Activated B cell treated with CpG ODN at 0.5 μM for 24 hours (primary cell): ENCODE data around the gene TAGAP. TPM values are rescaled to one million over a fixed set of nuclear protein-coding genes. Genes with fewer than 3 reads are reported as not detected.

Source experiments
- ATAC-seq: fragments of 200-7000 bp; cut with Tn5 transposase; one replicate; pipeline ENCODE4 v1.10.0; 2021; ENCODE audit warnings: low read depth, mild to moderate bottlenecking, moderate library complexity
- CTCF ChIA-PET: fragments of 350-600 bp; sonication (Branson Sonifier 250); formaldehyde crosslinking; loops from one replicate; lab custom pipeline; 2021; ENCODE audit warnings: antibody characterized with exemption; lab: Charles Lee
- POLR2A ChIA-PET: fragments of 350-600 bp; sonication (Branson Sonifier 250); formaldehyde crosslinking; loops from one replicate; lab custom pipeline; 2021; ENCODE audit warnings: antibody characterized with exemption; lab: Charles Lee
- DNase-seq: peaks from one replicate; pipeline ENCODE4 v3.0.0; 2022
- H3K27ac Mint-ChIP-seq: one replicate; pipeline ENCODE4 v1.8.0; 2020; ENCODE audit warnings: mixed read lengths
- H3K27me3 Mint-ChIP-seq: one replicate; pipeline ENCODE4 v1.8.0; 2021; ENCODE audit warnings: mixed read lengths
- H3K36me3 Mint-ChIP-seq: one replicate; pipeline ENCODE4 v1.8.0; 2021; ENCODE audit warnings: low read depth, mixed read lengths
- H3K4me1 Mint-ChIP-seq: one replicate; pipeline ENCODE4 v1.8.0; 2021; ENCODE audit warnings: mixed read lengths
- H3K4me3 Mint-ChIP-seq: one replicate; pipeline ENCODE4 v1.8.0; 2020; ENCODE audit warnings: mild to moderate bottlenecking, mixed read lengths
- H3K9me3 Mint-ChIP-seq: one replicate; pipeline ENCODE4 v1.8.0; 2020; ENCODE audit warnings: mixed read lengths
- CTCF ChIP-seq: fragments of 200-600 bp; IDR thresholded peaks from one replicate; pipeline ENCODE4 v1.8.0; 2022; ENCODE audit warnings: antibody characterized with exemption, mild to moderate bottlenecking
- intact Hi-C: fragments of 100-400 bp; cut with micrococcal nuclease; formaldehyde crosslinking; loops from one replicate; pipeline ENCODE4 v1.15.1; 2024
- total RNA-seq: library from RNA; stranded (reverse); gene quantifications from 2 replicates; pipeline ENCODE4 v1.2.3, GENCODE V29; 2022

TAGAP gene
- total RNA-seq, 1 donor from 2014 or later: 129 TPM

- POLR2A ChIA-PET: interaction anchor here (0.6 to 6.5 kb wide), 4 partner anchors 16 to 172 kb away, joined by 4 to 89 read pairs (median 72); partner anchors contain the start of gene TAGAP
- H3K4me3 Mint-ChIP-seq: no peak overlapping the region
- intact Hi-C loops: no loop called here
- no peak for ATAC-seq
- H3K27ac Mint-ChIP-seq: no peak overlapping the region
- no peak for DNase-seq
- no peaks in the 10 kb centered on the region for H3K9me3 Mint-ChIP-seq
- peaks cover 80% of the 10 kb centered on the region for H3K4me1 Mint-ChIP-seq
- CTCF ChIA-PET: interaction anchor here (1.2 to 2.7 kb wide), 2 partner anchors 23 to 38 kb away, joined by 3 to 10 read pairs; no protein-coding TSS in a partner anchor
- H3K36me3 Mint-ChIP-seq: no peaks in the 10 kb centered on the region
- no peak for TF ChIP-seq CTCF
- H3K27me3 Mint-ChIP-seq: no peaks in the 10 kb centered on the region
These were observed 21.1 kb upstream of the TAGAP start for GRCh38 chr6:159065759-159066329.

- DNase-seq (no peak), ATAC-seq (no peak)
- CTCF ChIA-PET: interaction anchor here (1.1 to 2.7 kb wide), 3 partner anchors 22 to 45 kb away, joined by 3 to 10 read pairs (median 3); no protein-coding TSS in a partner anchor
- Mint-ChIP-seq H3K27me3 (no peaks in the 10 kb centered on the region), H3K9me3 (no peaks in the 10 kb centered on the region), H3K4me1 (peaks cover 85% of the 10 kb centered on the region), H3K4me3 (no peak overlapping the region), H3K36me3 (no peaks in the 10 kb centered on the region), H3K27ac (no peak overlapping the region)
- intact Hi-C loops: no loop called here
- TF ChIP-seq CTCF: no peak
- POLR2A ChIA-PET: interaction anchor here (4.8 to 6.5 kb wide), 3 partner anchors 16 to 29 kb away, joined by 71 to 89 read pairs (median 74); partner anchors contain the start of gene TAGAP
These were observed 20.3 kb upstream of the TAGAP start for GRCh38 chr6:159065091-159065490.

GRCh38 chr6:159064477-159064876 is 19.7 kb upstream of the TAGAP start:
- Mint-ChIP-seq H3K36me3 (no peaks in the 10 kb centered on the region), H3K9me3 (no peaks in the 10 kb centered on the region), H3K4me3 (no peak overlapping the region), H3K4me1 (peaks cover 85% of the 10 kb centered on the region), H3K27ac (peak overlapping the region; percentile 95), H3K27me3 (no peaks in the 10 kb centered on the region)
- ChIA-PET POLR2A (interaction anchor here (0.6 to 6.5 kb wide), 6 partner anchors 8 to 30 kb away, joined by 3 to 89 read pairs (median 55); partner anchors contain the start of gene TAGAP), CTCF (interaction anchor here (1.1 to 2.7 kb wide), 3 partner anchors 22 to 45 kb away, joined by 3 to 10 read pairs (median 3); no protein-coding TSS in a partner anchor)
- no peak for TF ChIP-seq CTCF
- intact Hi-C loops: no loop called here
- DNase-seq (no peak), ATAC-seq (no peak)

- DNase-seq (no peak), ATAC-seq (no peak)
- Mint-ChIP-seq H3K4me1 (peaks cover 80% of the 10 kb centered on the region), H3K4me3 (no peak overlapping the region), H3K27ac (peak overlapping the region; percentile 95), H3K27me3 (no peaks in the 10 kb centered on the region), H3K36me3 (no peaks in the 10 kb centered on the region), H3K9me3 (no peaks in the 10 kb centered on the region)
- CTCF ChIA-PET: interaction anchor here (0.8 to 2.7 kb wide), 8 partner anchors 10 to 71 kb away, joined by 3 to 11 read pairs (median 6); no protein-coding TSS in a partner anchor
- POLR2A ChIA-PET: interaction anchor here (1.0 to 6.5 kb wide), 16 partner anchors 9 to 71 kb away, joined by 3 to 89 read pairs (median 12); partner anchors contain the start of gene TAGAP
- no peak for TF ChIP-seq CTCF
- intact Hi-C loops: no loop called here
These were observed 18.8 kb upstream of the TAGAP start for GRCh38 chr6:159063549-159063948.

GRCh38 chr6:159062976-159063375 is 18.2 kb upstream of the TAGAP start:
- POLR2A ChIA-PET: interaction anchor here (0.6 to 6.5 kb wide), 18 partner anchors 9 to 72 kb away, joined by 3 to 89 read pairs (median 10); partner anchors contain the start of gene TAGAP
- intact Hi-C loops: loop anchor here (1.0 kb wide), 4 partner anchors 17 to 35 kb away; no protein-coding TSS in a partner anchor
- H3K4me1 Mint-ChIP-seq: peaks cover 75% of the 10 kb centered on the region
- H3K27me3 Mint-ChIP-seq: no peaks in the 10 kb centered on the region
- ATAC-seq (peak; percentile 33), DNase-seq (no peak)
- CTCF ChIA-PET: interaction anchor here (0.8 to 2.7 kb wide), 9 partner anchors 9 to 72 kb away, joined by 3 to 11 read pairs (median 6); no protein-coding TSS in a partner anchor
- no peaks in the 10 kb centered on the region for H3K9me3 Mint-ChIP-seq
- peak overlapping the region; percentile 95 for H3K27ac Mint-ChIP-seq
- no peaks in the 10 kb centered on the region for H3K36me3 Mint-ChIP-seq
- peak overlapping the region; percentile 50 for H3K4me3 Mint-ChIP-seq
- no peak for TF ChIP-seq CTCF
